Loucy (cell line): ENCODE results near the gene PROB1.

Source experiments
- H2AFZ ChIP-seq: fragments of 200-600 bp; sonication (generic); 2 replicates; pipeline ENCODE4 v1.6.0; 2016; ENCODE audit warnings: antibody characterized with exemption, mild to moderate bottlenecking, low read length, moderate library complexity
- H3F3A ChIP-seq: fragments of 200-600 bp; 2 replicates; pipeline ENCODE4 v1.6.0; 2016; ENCODE audit warnings: antibody characterized with exemption, low read depth, mild to moderate bottlenecking
- H3K27me3 ChIP-seq: fragments of 200-600 bp; sonication (generic); 2 replicates; pipeline ENCODE4 v1.6.1; 2014; ENCODE audit warnings: low read length, mild to moderate bottlenecking; ENCODE audit not compliant: insufficient read depth, poor library complexity, severe bottlenecking
- H3K36me3 ChIP-seq: fragments of 200-600 bp; sonication (generic); 2 replicates; pipeline ENCODE4 v1.6.1; 2016; ENCODE audit warnings: low read length; ENCODE audit not compliant: insufficient read depth
- H3K4me1 ChIP-seq: fragments of 200-600 bp; sonication (generic); 2 replicates; pipeline ENCODE4 v1.5.1; 2014; ENCODE audit warnings: low read length, mild to moderate bottlenecking; ENCODE audit not compliant: insufficient read depth, poor library complexity, severe bottlenecking
- H3K4me2 ChIP-seq: fragments of 200-600 bp; sonication (generic); 2 replicates; pipeline ENCODE4 v1.6.0; 2014; ENCODE audit warnings: antibody characterized with exemption, low read length, low read depth, mild to moderate bottlenecking; ENCODE audit not compliant: poor library complexity, severe bottlenecking
- H3K4me3 ChIP-seq: fragments of 200-600 bp; sonication (generic); 2 replicates; pipeline ENCODE4 v1.5.1; 2014; ENCODE audit warnings: low read length, mild to moderate bottlenecking, mixed read lengths; ENCODE audit not compliant: poor library complexity, severe bottlenecking
- H3K79me2 ChIP-seq: fragments of 200-600 bp; sonication (generic); 2 replicates; pipeline ENCODE4 v1.6.1; 2014; ENCODE audit warnings: low read length; ENCODE audit not compliant: insufficient read depth
- H3K9ac ChIP-seq: fragments of 200-600 bp; sonication (generic); 2 replicates; pipeline ENCODE4 v1.6.0; 2014; ENCODE audit warnings: mild to moderate bottlenecking, low read depth, low read length, moderate library complexity; ENCODE audit not compliant: poor library complexity, severe bottlenecking
- H3K9me2 ChIP-seq: fragments of 200-600 bp; sonication (generic); replicated peaks from 2 replicates; pipeline ENCODE4 v1.6.1; 2016; ENCODE audit warnings: low read depth, low read length, mixed read lengths
- H3K9me3 ChIP-seq: fragments of 200-600 bp; sonication (generic); 2 replicates; pipeline ENCODE4 v1.6.1; 2014; ENCODE audit warnings: mild to moderate bottlenecking, antibody characterized with exemption, low read length, low read depth; ENCODE audit not compliant: insufficient read depth
- H4K20me1 ChIP-seq: fragments of 200-600 bp; sonication (generic); 2 replicates; pipeline ENCODE4 v1.6.0; 2014; ENCODE audit warnings: antibody characterized with exemption, low read length, mild to moderate bottlenecking; ENCODE audit not compliant: insufficient read depth, poor library complexity, severe bottlenecking
- EZH2phosphoT487 ChIP-seq: fragments of 200-600 bp; IDR thresholded peaks from 2 replicates; pipeline ENCODE4 v1.6.1; 2018; ENCODE audit warnings: antibody characterized with exemption, mild to moderate bottlenecking, moderate library complexity, borderline replicate concordance
- TF ChIP-seq, protein P1 (sequence below): fragments of 200-600 bp; sonication (generic); conservative IDR thresholded peaks from 2 replicates; pipeline ENCODE4 v1.5.1; 2014; ENCODE audit warnings: mild to moderate bottlenecking, antibody characterized with exemption, low read length

PROB1 gene

DNA sequence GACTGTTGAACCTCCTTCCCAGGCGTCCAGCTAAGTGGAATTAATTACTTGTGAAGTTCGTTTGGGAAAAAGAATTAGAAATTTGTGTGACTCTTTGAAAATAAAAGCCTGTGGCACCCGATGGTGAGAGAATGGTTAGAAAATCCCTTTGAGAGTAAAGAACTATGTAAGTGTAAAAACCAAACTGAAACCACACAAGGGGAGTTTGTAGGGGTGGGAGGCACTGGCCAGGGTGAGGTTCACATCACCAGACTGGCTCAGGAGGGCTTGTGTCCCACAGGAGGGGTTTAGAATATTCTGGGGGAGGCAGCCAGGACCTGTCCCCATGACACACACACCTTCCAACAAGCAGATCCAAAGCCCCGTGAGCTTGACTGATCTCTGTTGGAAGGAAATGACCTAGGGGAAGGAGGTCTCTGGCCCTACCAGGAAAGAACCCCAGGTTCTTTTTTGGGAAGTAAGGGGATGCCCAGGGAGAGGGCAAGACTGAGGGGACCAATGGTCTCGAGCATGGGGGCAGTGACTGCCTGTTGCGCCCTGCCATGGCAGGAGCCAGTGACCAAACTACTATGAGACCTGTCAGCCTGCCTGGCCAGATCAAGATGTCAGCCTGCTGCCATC is 4.7 kb upstream of the PROB1 start:
- Histone ChIP-seq H3F3A (0 out of 2 replicates have a peak, but pooled peaks cover 4% of the 10 kb centered on the region), H3K79me2 (peaks cover 14% of the 10 kb centered on the region), H3K27me3 (no peaks in the 10 kb centered on the region), H2AFZ (no peak overlapping the region), H3K36me3 (no peaks in the 10 kb centered on the region), H4K20me1 (no peaks in the 10 kb centered on the region), H3K4me3 (no peak overlapping the region), H3K9ac (no peak overlapping the region), H3K9me2 (no peaks in the 10 kb centered on the region), H3K4me2 (no peak overlapping the region), H3K9me3 (no peaks in the 10 kb centered on the region), H3K4me1 (peaks cover 18% of the 10 kb centered on the region)
- TF ChIP-seq, protein P1, sequence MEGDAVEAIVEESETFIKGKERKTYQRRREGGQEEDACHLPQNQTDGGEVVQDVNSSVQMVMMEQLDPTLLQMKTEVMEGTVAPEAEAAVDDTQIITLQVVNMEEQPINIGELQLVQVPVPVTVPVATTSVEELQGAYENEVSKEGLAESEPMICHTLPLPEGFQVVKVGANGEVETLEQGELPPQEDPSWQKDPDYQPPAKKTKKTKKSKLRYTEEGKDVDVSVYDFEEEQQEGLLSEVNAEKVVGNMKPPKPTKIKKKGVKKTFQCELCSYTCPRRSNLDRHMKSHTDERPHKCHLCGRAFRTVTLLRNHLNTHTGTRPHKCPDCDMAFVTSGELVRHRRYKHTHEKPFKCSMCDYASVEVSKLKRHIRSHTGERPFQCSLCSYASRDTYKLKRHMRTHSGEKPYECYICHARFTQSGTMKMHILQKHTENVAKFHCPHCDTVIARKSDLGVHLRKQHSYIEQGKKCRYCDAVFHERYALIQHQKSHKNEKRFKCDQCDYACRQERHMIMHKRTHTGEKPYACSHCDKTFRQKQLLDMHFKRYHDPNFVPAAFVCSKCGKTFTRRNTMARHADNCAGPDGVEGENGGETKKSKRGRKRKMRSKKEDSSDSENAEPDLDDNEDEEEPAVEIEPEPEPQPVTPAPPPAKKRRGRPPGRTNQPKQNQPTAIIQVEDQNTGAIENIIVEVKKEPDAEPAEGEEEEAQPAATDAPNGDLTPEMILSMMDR, result no peak
- no peak for TF ChIP-seq EZH2phosphoT487

DNA sequence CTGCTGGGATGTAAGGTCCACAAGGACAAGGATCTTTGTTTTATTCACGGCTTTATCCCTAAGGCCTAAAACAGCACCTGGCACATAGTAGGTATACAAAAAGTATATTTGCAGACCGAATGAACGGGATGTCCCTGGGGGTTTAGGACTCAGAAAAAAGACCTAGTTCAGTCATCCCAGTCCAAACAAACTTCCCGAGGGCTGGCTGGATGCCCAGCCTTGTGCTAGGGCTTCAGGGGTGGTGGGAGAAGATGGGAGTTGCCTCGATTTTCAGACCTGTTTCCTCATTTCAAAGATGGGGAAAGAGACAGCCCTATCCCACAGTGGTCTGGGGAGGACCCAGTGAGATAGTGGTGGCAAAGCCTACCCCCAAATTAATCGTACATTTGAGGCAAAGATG is 3.0 kb upstream of the PROB1 start:
- H3K9me3 ChIP-seq, result no peaks in the 10 kb centered on the region
- H3K36me3 ChIP-seq, result no peaks in the 10 kb centered on the region
- H3K9me2 ChIP-seq, result no peaks in the 10 kb centered on the region
- H3K79me2 ChIP-seq, result peaks cover 31% of the 10 kb centered on the region
- H3F3A ChIP-seq, result no peaks in the 10 kb centered on the region
- peaks cover 8% of the 10 kb centered on the region for H4K20me1 ChIP-seq
- TF ChIP-seq, protein P1, result no peak
- TF ChIP-seq EZH2phosphoT487, result no peak
- no peak overlapping the region for H3K9ac ChIP-seq
- no peak overlapping the region for H3K4me2 ChIP-seq
- H2AFZ ChIP-seq, result no peak overlapping the region
- H3K4me1 ChIP-seq, result peaks cover 14% of the 10 kb centered on the region
- no peak overlapping the region for H3K4me3 ChIP-seq
- H3K27me3 ChIP-seq, result no peaks in the 10 kb centered on the region

DNA sequence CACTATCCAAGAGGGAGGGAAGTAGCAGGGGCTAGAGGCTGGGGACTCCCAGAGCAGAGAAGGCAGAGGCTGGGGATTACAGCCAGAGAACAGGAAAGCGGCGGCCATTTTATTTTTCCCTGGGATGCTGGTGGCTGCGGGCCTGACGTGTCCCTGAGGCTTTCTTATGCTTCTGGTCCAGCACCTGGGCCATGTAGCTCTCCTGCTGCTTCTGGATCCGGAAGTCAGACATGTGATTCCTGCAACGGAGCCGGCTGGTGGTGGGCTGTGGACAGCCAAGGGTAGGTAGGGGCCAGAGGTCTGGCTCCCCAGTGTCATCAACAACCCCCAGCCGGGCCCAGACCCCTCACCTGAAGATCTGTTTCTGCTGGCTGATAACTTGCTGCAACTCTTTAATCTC is 1.8 kb upstream of the PROB1 start:
- Histone ChIP-seq H3K9me2 (no peaks in the 10 kb centered on the region), H3K4me1 (peaks cover 17% of the 10 kb centered on the region), H3K27me3 (no peaks in the 10 kb centered on the region), H3K4me2 (no peak overlapping the region), H3K9ac (no peak overlapping the region), H4K20me1 (peaks cover 8% of the 10 kb centered on the region), H2AFZ (no peak overlapping the region), H3F3A (no peaks in the 10 kb centered on the region), H3K9me3 (no peaks in the 10 kb centered on the region), H3K79me2 (peaks cover 38% of the 10 kb centered on the region), H3K36me3 (no peaks in the 10 kb centered on the region), H3K4me3 (no peak overlapping the region)
- TF ChIP-seq, protein P1, result no peak
- TF ChIP-seq EZH2phosphoT487, result no peak
